GM13977 (cell line): ENCODE data around the gene MRPS7.

Source experiments
- DNase-seq: peaks from one replicate; pipeline ENCODE4 v3.0.0; 2012; ENCODE audit warnings: low spot score
- in situ Hi-C: fragments of 300-500 bp; cut with MboI; formaldehyde crosslinking; loops from one replicate; pipeline ENCODE4 v1.12.0; 2022; ENCODE audit warnings: low sequenced_read_pairs, low pct_unique_long_range_greater_than_20kb, mixed read lengths, inconsistent platforms; ENCODE audit not compliant: unreplicated experiment
- TF ChIP-seq, protein P1 (sequence below): IDR thresholded peaks from 2 replicates; pipeline ENCODE4 v1.5.1; 2012; ENCODE audit warnings: mild to moderate bottlenecking, control low read depth; ENCODE audit not compliant: insufficient read depth; ENCODE audit errors: extremely low read depth, missing control alignments

MRPS7 gene

DNA sequence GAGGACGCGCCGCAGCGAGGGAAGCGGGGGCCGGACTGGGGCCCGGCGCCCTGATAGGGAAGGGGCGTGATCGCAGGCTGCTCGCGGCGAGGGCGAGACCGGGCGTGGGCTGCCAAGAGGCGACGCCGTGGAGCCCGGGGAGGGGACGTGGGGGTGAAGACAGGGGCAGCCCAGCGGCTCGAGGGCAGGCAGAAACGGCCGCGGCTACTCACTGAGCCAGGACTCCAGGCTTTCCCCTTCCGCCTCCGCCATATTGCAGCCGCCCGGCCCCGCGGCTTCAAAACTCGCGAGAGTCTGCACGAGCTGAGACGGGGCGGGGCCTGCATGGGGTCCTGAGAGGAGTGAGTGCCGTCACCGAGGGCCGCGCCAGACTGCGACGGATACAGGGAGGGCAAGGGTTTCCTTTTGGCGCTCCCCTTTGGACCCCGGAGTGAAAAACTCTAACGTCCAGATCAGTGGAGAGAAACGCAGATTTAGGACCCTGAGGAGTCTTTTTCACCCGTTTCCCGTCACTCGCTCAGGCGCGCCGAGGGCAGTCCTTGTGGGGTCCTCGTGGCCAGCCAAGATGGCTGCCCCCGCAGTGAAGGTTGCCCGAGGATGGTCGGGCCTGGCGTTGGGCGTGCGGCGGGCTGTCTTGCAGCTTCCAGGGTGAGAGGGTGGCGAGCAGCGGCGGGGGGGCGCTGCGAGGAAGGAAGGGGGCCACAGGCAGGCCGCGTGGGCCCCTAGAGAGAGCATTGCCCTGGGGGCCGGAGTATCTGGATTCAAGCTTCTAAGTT is at the start of gene MRPS7, which contains the start of gene GGA3:
MRPS7 (plus strand) TSS at position 544 of the 776 bp plus-strand sequence; CDS start at position 566, 22 bp downstream.
GGA3 (minus strand) TSS at position 271 of the 776 bp plus-strand sequence; CDS start at position 252, 19 bp downstream.
- TF ChIP-seq, protein P1, sequence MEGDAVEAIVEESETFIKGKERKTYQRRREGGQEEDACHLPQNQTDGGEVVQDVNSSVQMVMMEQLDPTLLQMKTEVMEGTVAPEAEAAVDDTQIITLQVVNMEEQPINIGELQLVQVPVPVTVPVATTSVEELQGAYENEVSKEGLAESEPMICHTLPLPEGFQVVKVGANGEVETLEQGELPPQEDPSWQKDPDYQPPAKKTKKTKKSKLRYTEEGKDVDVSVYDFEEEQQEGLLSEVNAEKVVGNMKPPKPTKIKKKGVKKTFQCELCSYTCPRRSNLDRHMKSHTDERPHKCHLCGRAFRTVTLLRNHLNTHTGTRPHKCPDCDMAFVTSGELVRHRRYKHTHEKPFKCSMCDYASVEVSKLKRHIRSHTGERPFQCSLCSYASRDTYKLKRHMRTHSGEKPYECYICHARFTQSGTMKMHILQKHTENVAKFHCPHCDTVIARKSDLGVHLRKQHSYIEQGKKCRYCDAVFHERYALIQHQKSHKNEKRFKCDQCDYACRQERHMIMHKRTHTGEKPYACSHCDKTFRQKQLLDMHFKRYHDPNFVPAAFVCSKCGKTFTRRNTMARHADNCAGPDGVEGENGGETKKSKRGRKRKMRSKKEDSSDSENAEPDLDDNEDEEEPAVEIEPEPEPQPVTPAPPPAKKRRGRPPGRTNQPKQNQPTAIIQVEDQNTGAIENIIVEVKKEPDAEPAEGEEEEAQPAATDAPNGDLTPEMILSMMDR = no peak
- DNase-seq = peak; percentile 96
- in situ Hi-C loops = no loop called here

DNA sequence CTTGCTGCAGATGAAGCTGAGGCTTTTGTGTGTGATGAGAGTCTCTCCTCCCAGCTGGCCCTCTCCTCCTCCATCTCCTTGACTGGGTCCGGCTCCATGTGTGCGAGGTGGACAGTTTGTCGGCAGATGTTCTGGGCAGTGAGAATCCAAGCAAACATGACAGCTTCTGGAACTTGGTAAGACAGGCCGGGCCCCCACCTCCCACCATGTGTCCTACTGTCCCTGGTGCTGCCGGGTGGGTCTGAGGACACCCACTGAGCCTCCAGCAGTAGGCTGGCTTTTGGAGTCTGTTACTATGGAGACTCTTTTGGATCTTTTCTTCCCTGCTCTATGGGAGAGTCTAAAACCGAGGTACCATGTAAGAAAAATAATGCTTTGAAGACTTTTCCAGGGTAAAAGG is 43.5 kb upstream of the MRPS7 start:
- no peak for DNase-seq
- TF ChIP-seq, protein P1 = no peak
- in situ Hi-C loops = no loop called here

DNA sequence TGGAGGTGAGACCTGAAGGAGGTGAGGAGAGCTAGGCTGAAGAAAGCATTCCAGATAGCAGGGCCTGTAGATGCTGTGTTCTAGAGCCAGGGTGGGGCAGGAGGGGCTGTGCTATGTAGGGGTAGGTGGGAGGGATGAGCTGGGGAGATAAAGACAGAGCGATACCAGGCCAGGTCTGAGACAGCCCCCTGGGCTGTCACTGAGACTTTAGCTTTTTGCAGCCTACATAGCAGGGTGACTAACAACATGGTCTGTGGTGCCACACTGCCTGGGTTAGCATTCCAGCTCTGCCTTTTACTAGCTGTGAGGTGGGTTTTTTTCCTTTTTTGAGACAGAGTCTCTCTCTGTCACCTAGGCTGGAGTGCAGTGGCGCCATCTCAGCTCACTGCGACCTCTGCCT is 41.9 kb upstream of the MRPS7 start:
- TF ChIP-seq, protein P1 = no peak
- in situ Hi-C loops = no loop called here
- DNase-seq = no peak

DNA sequence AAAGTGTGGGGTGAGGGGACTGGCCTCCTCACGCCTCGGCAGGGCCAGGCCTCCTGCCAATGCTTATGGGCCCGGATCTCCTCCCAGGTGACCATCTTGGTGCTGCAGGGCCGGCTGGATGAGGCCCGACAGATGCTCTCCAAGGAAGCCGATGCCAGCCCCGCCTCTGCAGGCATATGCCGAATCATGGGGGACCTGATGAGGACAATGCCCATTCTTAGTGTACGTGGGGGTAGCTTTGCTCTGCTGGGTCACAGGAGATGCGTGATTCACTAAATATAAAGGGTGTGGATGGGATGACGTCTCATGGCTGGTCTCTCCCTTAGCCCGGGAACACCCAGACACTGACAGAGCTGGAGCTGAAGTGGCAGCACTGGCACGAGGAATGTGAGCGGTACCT is 36.7 kb upstream of the MRPS7 start:
- TF ChIP-seq, protein P1 = no peak
- in situ Hi-C loops = no loop called here
- no peak for DNase-seq

DNA sequence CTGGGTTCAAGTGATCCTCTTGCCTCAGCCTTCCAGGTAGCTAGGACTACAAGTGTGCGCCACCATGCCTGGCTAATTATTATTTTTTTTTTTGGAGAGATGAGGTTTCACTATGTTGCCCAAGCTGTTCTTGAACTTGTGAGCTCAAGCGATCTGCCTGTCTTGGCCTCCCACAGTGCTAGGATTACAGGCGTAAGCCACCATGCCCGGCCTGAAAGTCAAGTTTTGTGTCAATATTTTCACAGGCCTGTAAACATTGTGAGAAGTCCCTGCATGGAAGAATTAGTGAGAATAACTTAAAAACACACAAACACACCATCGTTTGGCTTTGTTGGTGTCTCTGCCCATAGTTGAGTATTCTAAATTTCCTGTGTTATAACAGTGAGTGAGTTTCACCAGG is 34.0 kb upstream of the MRPS7 start:
- no peak for DNase-seq
- in situ Hi-C loops = no loop called here
- TF ChIP-seq, protein P1 = no peak

DNA sequence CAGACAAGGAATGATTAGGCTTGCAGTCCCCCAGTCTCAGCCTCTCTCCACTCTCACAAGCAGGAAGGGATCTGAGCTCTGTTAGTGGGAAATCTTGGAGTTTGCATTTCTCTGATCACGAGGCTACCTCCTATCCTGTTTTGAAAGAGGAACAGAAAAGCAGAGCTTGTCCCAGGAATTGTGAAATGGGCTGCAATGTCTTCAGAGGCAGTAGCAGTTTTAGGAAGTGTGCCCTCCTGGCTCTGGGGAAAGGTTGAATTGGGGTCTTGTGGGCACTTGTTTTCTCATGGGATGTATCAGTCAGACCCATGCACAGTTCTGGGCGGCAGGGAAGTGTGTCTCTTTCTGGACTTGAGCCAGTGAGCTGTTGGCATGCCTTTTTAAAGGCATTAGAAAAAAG is 33.4 kb upstream of the MRPS7 start:
- TF ChIP-seq, protein P1 = no peak
- in situ Hi-C loops = no loop called here
- DNase-seq = no peak

DNA sequence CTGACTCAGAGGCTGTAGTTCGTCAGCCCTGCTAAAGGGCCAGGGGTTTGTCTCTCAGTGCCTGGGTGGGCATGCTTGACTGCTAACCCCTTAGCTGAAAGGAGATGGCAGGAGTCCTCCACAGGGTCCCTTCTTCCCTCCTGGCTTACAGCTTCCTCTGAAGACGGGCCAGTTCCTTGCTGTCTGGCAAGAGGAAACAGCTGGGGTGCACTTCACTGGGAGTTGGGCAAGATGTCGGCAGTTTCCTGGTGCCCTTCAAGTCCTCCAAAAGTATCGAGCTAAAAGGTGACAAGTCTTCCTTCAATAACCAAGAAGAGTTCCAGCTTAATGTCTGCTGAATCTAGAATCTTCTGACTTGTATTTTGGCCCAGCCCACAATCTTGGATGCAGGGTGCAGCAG is 32.8 kb upstream of the MRPS7 start:
- TF ChIP-seq, protein P1 = no peak
- in situ Hi-C loops = no loop called here
- no peak for DNase-seq
